HG03571 (cell line): ENCODE data around the gene DCC.

Experiments used
- ATAC-seq: cut with Tn5 transposase; IDR thresholded peaks from one replicate; pipeline ENCODE4 v1.9.1; 2021; ENCODE audit not compliant: unreplicated experiment

Gene DCC

GRCh38 chr18:52999633-53000032 lies 659.6 kb downstream of the DCC start:
- no peak for ATAC-seq

- ATAC-seq, result no peak
These were observed 664.8 kb downstream of the DCC start for GRCh38 chr18:53004798-53005197.

GRCh38 chr18:53018791-53019190 lies 678.8 kb downstream of the DCC start:
- ATAC-seq, result no peak

GRCh38 chr18:53025247-53025646 lies 685.2 kb downstream of the DCC start:
- ATAC-seq, result no peak

GRCh38 chr18:53028565-53028964 lies 688.6 kb downstream of the DCC start:
- no peak for ATAC-seq

- no peak for ATAC-seq
These were observed 693.1 kb downstream of the DCC start for GRCh38 chr18:53033128-53033527.

GRCh38 chr18:53038608-53039007 lies 698.6 kb downstream of the DCC start:
- no peak for ATAC-seq

- no peak for ATAC-seq
These were observed 700.3 kb downstream of the DCC start for GRCh38 chr18:53040286-53040685.

GRCh38 chr18:53056064-53056463 lies 716.1 kb downstream of the DCC start:
- no peak for ATAC-seq

- ATAC-seq, result no peak
These were observed 730.8 kb downstream of the DCC start for GRCh38 chr18:53070788-53071187.

- no peak for ATAC-seq
These were observed 740.7 kb downstream of the DCC start for GRCh38 chr18:53080687-53081086.

- ATAC-seq, result no peak
These were observed 753.6 kb downstream of the DCC start for GRCh38 chr18:53093636-53094035.

GRCh38 chr18:53101536-53102105 lies 761.6 kb downstream of the DCC start:
- ATAC-seq, result no peak

GRCh38 chr18:53114441-53114840 lies 774.4 kb downstream of the DCC start:
- ATAC-seq, result no peak

GRCh38 chr18:53115876-53116585 lies 776.0 kb downstream of the DCC start:
- no peak for ATAC-seq

GRCh38 chr18:53117851-53118250 lies 777.9 kb downstream of the DCC start:
- ATAC-seq, result no peak

GRCh38 chr18:53126210-53126609 lies 786.2 kb downstream of the DCC start:
- ATAC-seq, result no peak

GRCh38 chr18:53131001-53131400 lies 791.0 kb downstream of the DCC start:
- ATAC-seq, result no peak

- ATAC-seq, result no peak
These were observed 794.7 kb downstream of the DCC start for GRCh38 chr18:53134711-53135110.

- ATAC-seq, result no peak
These were observed 795.7 kb downstream of the DCC start for GRCh38 chr18:53135654-53136053.

- ATAC-seq, result no peak
These were observed 799.9 kb downstream of the DCC start for GRCh38 chr18:53139746-53140500.

GRCh38 chr18:53142005-53142404 lies 802.0 kb downstream of the DCC start:
- no peak for ATAC-seq
